Glutamatergic neuron (in vitro differentiated cells): ENCODE results near the gene PDE8B. TPM values are rescaled to one million over a fixed set of nuclear protein-coding genes. Genes with fewer than 3 reads are reported as not detected.

Source experiments
- DNase-seq: peaks from one replicate; pipeline ENCODE4 v3.0.0; 2022
- H3K27ac Mint-ChIP-seq: one replicate; pipeline ENCODE4 v1.8.0; 2020; ENCODE audit warnings: mild to moderate bottlenecking, mixed read lengths, inconsistent platforms; ENCODE audit not compliant: unreplicated experiment
- H3K27me3 Mint-ChIP-seq: one replicate; pipeline ENCODE4 v1.8.0; 2020; ENCODE audit warnings: mild to moderate bottlenecking, moderate library complexity, mixed read lengths, inconsistent platforms; ENCODE audit not compliant: unreplicated experiment
- H3K36me3 Mint-ChIP-seq: one replicate; pipeline ENCODE4 v1.8.0; 2020; ENCODE audit warnings: mild to moderate bottlenecking, mixed read lengths, inconsistent platforms; ENCODE audit not compliant: unreplicated experiment
- H3K4me1 Mint-ChIP-seq: one replicate; pipeline ENCODE4 v1.8.0; 2020; ENCODE audit warnings: mild to moderate bottlenecking, low read depth, mixed read lengths, inconsistent platforms; ENCODE audit not compliant: unreplicated experiment
- H3K4me3 Mint-ChIP-seq: one replicate; pipeline ENCODE4 v1.8.0; 2020; ENCODE audit warnings: mild to moderate bottlenecking, mixed read lengths, inconsistent platforms; ENCODE audit not compliant: unreplicated experiment
- H3K9me3 Mint-ChIP-seq: one replicate; pipeline ENCODE4 v1.8.0; 2020; ENCODE audit warnings: mild to moderate bottlenecking, moderate library complexity, mixed read lengths, inconsistent platforms; ENCODE audit not compliant: unreplicated experiment
- total RNA-seq: library from RNA; stranded (reverse); fragmentation: NEBNext Ultra II Directional; extraction: Animal tissue kit (Norgen Biotek cat#: 25700); gene quantifications from one replicate; pipeline ENCODE4 v1.2.1, GENCODE V29; 2021; ENCODE audit not compliant: unreplicated experiment
- TF ChIP-seq, protein P1 (sequence below): fragments of 200-600 bp; sonication (generic); IDR thresholded peaks from one replicate; pipeline ENCODE4 v1.5.0; 2021; ENCODE audit not compliant: partially characterized antibody, unreplicated experiment

The PDE8B gene
- total RNA-seq, 1 donor from 2014 or later: 1.1 TPM

DNA sequence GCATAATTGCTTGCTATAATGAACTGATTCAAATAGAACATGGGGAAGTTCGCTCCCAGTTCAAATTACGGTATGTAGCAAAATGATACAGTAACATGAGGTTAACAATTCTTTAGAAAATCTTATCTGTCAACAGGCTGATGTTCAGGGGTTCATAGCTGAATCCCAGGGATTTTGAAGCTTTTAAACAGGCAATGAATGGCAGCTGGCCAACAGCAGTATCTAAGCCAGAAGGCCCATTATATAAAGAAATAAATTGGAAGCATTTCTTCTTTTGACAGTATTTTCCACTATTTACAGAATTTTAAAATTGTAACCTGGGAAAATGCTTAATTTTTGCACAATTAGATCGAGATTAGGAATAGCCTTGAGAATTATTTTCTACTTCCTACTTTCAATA lies 126.8 kb downstream of the PDE8B start:
- Mint-ChIP-seq H3K27me3 (no peaks in the 10 kb centered on the region), H3K36me3 (no peaks in the 10 kb centered on the region), H3K9me3 (no peaks in the 10 kb centered on the region), H3K4me3 (no peak overlapping the region), H3K4me1 (peaks cover 4% of the 10 kb centered on the region), H3K27ac (no peak overlapping the region)
- TF ChIP-seq, protein P1, sequence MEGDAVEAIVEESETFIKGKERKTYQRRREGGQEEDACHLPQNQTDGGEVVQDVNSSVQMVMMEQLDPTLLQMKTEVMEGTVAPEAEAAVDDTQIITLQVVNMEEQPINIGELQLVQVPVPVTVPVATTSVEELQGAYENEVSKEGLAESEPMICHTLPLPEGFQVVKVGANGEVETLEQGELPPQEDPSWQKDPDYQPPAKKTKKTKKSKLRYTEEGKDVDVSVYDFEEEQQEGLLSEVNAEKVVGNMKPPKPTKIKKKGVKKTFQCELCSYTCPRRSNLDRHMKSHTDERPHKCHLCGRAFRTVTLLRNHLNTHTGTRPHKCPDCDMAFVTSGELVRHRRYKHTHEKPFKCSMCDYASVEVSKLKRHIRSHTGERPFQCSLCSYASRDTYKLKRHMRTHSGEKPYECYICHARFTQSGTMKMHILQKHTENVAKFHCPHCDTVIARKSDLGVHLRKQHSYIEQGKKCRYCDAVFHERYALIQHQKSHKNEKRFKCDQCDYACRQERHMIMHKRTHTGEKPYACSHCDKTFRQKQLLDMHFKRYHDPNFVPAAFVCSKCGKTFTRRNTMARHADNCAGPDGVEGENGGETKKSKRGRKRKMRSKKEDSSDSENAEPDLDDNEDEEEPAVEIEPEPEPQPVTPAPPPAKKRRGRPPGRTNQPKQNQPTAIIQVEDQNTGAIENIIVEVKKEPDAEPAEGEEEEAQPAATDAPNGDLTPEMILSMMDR: no peak
- no peak for DNase-seq

DNA sequence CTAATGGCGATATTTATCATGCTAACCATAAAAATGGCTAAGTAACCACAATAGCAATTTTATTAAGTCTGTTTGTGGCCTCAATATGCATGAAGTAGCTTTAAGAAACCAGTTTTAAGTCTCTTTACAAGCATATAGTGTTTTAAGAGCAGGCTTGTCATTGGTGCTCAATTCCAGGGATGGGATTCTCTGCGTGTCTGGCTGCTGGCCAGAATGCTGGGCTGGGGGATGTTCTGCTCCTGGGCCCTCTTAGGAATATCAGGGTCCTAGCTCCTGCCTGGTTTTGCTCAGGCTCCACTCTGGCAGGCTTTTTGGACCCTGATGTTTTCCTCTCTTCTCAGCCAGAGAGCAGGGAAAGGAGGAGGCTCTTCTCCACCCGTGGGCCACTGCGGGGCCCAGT lies 127.2 kb downstream of the PDE8B start:
- peaks cover 4% of the 10 kb centered on the region for H3K4me1 Mint-ChIP-seq
- no peaks in the 10 kb centered on the region for H3K27me3 Mint-ChIP-seq
- no peaks in the 10 kb centered on the region for H3K9me3 Mint-ChIP-seq
- no peak overlapping the region for H3K27ac Mint-ChIP-seq
- TF ChIP-seq, protein P1: no peak
- H3K36me3 Mint-ChIP-seq: no peaks in the 10 kb centered on the region
- H3K4me3 Mint-ChIP-seq: no peak overlapping the region
- peak; percentile 62 for DNase-seq

DNA sequence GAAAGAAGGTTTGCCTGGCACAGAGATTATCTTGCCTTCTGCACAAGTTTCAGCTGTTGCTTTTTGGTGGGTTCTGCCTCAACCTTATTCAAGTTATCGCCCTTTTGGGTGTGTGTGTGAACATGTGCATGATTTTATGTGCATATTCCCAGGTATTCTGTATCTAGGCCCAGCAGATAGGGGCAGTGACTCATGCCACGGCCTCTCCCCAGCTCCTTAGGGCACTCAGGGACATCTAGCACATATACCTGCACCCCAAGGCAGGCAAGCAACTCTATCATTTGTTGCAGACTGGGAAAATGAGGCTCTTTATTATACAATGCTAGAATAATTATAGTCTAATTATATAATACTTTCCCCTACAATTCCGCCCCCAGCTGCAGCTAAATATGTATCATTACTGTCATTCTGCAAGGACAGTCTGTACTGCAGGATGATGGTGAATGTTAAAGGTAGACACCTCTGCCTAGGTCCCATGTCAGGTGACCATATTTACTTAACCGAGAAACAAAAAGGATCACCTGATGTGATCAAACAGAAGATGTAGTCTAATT lies 128.9 kb downstream of the PDE8B start:
- DNase-seq: no peak
- Mint-ChIP-seq H3K27ac (no peak overlapping the region), H3K36me3 (no peaks in the 10 kb centered on the region), H3K9me3 (no peaks in the 10 kb centered on the region), H3K4me1 (peaks cover 4% of the 10 kb centered on the region), H3K27me3 (no peaks in the 10 kb centered on the region), H3K4me3 (no peak overlapping the region)
- TF ChIP-seq, protein P1: no peak

DNA sequence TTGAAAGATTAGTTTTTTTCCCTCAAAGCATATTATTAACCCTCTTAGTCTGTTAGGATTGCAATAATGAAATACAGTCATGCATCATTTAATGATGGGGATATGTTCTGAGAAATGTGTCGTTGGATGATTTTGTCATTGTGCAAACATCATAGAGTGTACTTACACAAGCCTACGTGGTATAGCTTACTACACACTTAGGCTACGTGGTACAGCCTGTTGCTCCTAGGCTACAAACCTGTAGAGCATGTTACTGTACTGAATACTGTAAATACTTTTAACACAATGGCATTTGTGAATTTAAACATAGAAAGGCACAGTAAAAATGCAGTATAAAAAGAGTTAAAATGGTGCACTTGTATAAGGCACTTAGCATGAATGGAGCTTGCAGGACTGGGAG lies 132.7 kb downstream of the PDE8B start:
- TF ChIP-seq, protein P1: no peak
- Mint-ChIP-seq H3K27ac (no peak overlapping the region), H3K4me1 (no peaks in the 10 kb centered on the region), H3K4me3 (no peak overlapping the region), H3K36me3 (no peaks in the 10 kb centered on the region), H3K27me3 (no peaks in the 10 kb centered on the region), H3K9me3 (no peaks in the 10 kb centered on the region)
- DNase-seq: no peak

DNA sequence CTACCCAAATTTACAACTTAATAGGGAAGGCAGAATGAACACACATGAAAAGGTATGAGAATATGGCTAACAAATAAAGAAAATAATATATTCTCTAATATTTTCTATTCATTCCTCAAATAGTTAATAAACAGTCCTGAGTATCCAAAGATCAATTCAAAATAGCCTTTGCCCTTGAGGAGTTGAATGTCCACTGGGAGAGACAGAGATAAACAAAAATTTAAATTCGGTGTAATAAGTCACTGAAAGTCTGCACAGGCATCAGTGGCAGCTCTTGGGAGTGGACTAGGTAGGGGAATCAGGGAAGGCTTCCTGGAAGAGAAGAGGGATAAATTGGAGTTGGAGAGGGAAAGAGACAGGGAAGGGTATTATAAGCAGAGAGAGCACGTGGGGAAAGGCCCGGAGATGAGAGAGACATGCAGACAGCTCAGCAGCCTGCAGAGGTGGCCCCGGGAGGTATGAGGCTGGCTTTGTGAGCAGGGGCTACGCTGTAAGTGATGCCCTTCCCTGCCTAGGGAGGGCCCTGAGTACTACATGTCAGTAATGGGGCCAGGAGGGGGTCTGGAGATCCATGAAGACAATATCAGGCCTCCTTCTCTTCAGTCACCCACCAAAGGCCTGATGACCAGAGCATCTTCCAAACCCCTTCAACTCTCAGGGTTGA lies 137.1 kb downstream of the PDE8B start:
- no peak for DNase-seq
- no peaks in the 10 kb centered on the region for H3K4me1 Mint-ChIP-seq
- H3K27me3 Mint-ChIP-seq: no peaks in the 10 kb centered on the region
- no peak overlapping the region for H3K4me3 Mint-ChIP-seq
- no peak overlapping the region for H3K27ac Mint-ChIP-seq
- no peaks in the 10 kb centered on the region for H3K36me3 Mint-ChIP-seq
- TF ChIP-seq, protein P1: no peak
- H3K9me3 Mint-ChIP-seq: no peaks in the 10 kb centered on the region
